IPS-15b (cell line): ENCODE results near the gene TNIK.
"Not testable (repeated sequence)": the region's sequence is repeated elsewhere in the genome, so short reads cannot be mapped to it uniquely, and the experiment has no call there.

Experiments
- H3K27me3 ChIP-seq: one replicate; pipeline ENCODE4 v1.6.1; 2013; ENCODE audit warnings: low read length; ENCODE audit not compliant: control insufficient read depth, insufficient read depth
- H3K36me3 ChIP-seq: one replicate; pipeline ENCODE4 v1.6.1; 2013; ENCODE audit warnings: low read length; ENCODE audit not compliant: control insufficient read depth, insufficient read depth
- H3K4me1 ChIP-seq: one replicate; pipeline ENCODE4 v1.6.1; 2013; ENCODE audit warnings: mild to moderate bottlenecking, low read length; ENCODE audit not compliant: control insufficient read depth, insufficient read depth
- H3K4me3 ChIP-seq: one replicate; pipeline ENCODE4 v1.5.1; 2013; ENCODE audit warnings: low read depth, low read length
- H3K9ac ChIP-seq: one replicate; pipeline ENCODE4 v1.6.1; 2013; ENCODE audit warnings: low read depth, mild to moderate bottlenecking, low read length
- H3K9me3 ChIP-seq: one replicate; pipeline ENCODE4 v1.6.1; 2013; ENCODE audit warnings: mild to moderate bottlenecking, low read length; ENCODE audit not compliant: control insufficient read depth, insufficient read depth

Gene TNIK

DNA sequence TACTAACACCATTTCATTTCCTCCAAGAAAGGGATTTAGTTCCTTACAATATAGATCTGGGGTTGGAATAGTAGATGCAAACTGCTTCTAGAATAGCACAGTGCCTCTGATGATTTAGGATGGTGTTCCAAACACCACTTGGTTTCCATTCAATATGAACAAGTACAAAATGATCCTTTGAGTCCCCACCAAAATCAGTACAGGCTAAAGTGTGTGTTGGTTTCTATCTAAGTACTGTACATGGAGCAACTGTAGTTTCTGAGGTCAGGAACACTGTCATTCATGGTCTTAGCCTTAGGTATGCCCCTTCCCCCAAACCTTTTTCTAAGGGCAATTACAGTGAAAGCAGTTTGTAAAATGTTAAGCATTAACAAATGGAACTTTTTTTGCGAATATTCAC, 162.3 kb downstream of the TNIK start:
- no peak overlapping the region for H3K9ac ChIP-seq
- no peaks in the 10 kb centered on the region for H3K36me3 ChIP-seq
- H3K9me3 ChIP-seq = no peaks in the 10 kb centered on the region
- no peaks in the 10 kb centered on the region for H3K27me3 ChIP-seq
- H3K4me1 ChIP-seq = no peaks in the 10 kb centered on the region
- no peak overlapping the region for H3K4me3 ChIP-seq

DNA sequence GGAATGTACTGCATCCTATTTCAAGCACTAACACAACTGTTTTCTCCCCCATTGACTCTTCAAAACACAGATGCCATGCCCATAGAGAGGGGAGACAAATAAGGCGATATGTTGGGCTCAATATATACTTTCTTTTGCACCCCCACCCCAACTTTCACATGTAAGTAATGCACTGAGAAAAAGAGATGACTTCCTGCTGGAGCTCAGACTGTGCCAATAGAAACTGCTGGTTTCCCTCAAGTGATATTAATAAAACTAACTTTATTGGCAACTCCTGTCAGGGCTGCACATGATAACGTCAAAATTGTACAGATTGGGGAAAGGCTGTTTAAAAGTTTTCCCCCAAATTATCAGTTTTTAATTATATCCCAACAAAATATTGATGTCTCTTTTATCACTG, 163.0 kb downstream of the TNIK start:
- no peaks in the 10 kb centered on the region for H3K36me3 ChIP-seq
- H3K4me3 ChIP-seq = no peak overlapping the region
- no peaks in the 10 kb centered on the region for H3K4me1 ChIP-seq
- H3K9me3 ChIP-seq = no peaks in the 10 kb centered on the region
- H3K9ac ChIP-seq = no peak overlapping the region
- H3K27me3 ChIP-seq = no peaks in the 10 kb centered on the region

DNA sequence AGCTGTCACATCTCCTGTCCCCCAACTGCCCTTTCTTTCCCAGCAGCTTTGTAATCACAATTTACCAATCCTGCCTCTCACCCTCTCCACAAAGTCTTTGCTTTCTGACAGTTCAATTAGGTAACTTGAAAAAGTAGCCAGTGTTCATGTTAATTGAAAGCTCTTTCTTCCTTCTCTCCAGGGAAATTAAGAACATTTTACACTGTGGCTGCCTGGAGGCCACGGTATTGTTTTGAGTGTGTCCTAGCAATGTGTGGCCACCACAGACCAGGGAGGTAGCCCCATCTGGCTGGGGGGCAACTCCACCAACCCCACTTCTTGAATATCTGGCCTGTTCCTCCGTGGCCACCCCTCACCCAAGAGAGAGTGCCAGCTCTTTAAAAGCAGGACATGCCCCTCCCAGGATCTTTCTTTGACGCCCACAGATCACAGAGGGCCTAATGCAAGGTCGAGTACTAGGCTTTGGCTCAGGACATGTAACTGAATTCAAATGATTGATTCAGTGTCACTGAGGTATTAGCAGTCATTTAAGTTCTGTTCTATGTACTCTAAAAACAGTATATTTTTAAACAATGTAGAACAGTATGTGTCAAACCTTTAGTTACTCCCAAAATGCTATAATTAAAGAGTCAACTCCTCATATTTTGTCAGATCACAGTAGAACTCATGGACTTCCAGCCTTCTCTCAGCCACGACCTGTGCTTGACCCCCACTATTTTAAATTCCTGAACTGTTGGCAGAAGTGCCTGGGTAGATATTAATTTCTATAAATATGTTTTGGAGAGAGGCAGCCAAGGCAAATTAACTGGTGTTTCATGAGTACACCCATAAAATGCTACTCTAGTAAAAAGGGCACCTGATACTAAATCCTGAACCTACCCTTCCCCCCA, 164.5 kb downstream of the TNIK start:
- Histone ChIP-seq H3K9ac (no peak overlapping the region), H3K4me1 (no peaks in the 10 kb centered on the region), H3K27me3 (no peaks in the 10 kb centered on the region), H3K9me3 (no peaks in the 10 kb centered on the region), H3K4me3 (no peak overlapping the region), H3K36me3 (no peaks in the 10 kb centered on the region)

DNA sequence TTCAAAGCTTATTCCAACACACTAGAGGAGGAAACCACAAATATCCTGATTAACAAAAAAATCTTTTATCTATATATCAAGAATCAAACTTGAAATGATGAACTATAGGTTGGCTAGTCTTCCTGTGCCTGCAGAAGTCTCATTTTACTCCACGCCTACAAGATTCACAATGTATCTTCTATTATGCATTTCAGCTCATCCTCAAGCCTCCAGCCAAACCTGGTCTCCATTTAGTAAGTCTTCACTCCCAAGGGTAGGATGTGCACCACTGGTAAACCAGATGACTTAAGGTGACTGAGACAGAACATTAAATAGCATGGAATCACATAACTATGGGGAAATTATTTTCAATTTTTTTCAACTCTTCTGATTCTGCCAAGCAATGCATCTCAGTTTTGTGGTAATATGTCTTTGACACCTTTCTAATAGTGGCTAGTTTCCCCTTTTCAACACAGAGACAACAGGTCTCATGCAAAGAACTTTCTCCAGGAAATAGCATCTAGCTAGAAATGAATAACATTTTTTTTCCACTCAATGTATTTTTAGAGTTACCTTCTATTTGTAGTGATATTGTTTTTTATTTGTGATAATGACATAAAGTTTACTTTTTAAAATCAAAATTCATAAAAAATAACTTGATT, 166.9 kb downstream of the TNIK start:
- Histone ChIP-seq H3K36me3 (no peaks in the 10 kb centered on the region), H3K4me3 (no peak overlapping the region), H3K4me1 (no peaks in the 10 kb centered on the region), H3K27me3 (no peaks in the 10 kb centered on the region), H3K9ac (no peak overlapping the region), H3K9me3 (no peaks in the 10 kb centered on the region)

DNA sequence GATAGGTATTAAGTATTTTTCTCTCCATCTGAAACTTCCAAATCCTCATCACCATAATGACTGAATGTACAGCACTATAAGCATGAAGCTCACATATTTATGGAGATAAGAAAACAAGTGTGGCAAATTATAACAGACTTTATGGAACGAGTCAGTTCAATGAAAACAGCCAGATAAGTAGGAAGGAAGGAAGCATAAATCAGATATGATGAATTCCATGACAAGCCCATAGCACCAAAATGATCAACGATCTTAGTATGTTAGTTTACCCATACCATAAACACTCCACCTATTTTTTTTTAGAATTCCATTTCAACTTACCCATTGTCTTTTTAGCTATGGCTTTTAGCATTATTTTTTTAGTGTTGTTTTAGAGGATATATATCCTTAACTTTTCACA, 169.5 kb downstream of the TNIK start:
- no peak overlapping the region for H3K4me3 ChIP-seq
- H3K9ac ChIP-seq = no peak overlapping the region
- H3K4me1 ChIP-seq = no peaks in the 10 kb centered on the region
- no peaks in the 10 kb centered on the region for H3K27me3 ChIP-seq
- H3K36me3 ChIP-seq = no peaks in the 10 kb centered on the region
- H3K9me3 ChIP-seq = no peaks in the 10 kb centered on the region

DNA sequence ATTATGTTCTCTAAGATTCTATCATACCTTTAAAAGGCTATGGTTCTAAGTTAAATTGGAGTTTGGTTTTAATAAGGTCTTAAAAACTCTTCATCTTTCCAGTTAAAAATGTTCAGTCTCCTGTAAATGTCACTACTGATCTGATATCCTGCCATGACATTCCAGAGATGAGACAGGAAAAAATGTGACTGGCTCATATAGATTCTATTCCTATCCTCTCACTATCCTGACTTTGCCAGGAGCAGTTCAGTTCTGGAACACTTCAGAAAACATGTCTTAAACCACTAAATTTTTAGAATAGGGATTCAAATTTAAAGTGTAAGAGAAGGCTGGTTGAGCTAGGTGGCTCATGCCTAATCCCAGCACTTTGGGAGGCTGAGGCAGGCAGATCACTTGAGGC, 170.9 kb downstream of the TNIK start:
- Histone ChIP-seq H3K9me3 (no peaks in the 10 kb centered on the region), H3K36me3 (no peaks in the 10 kb centered on the region), H3K9ac (no peak overlapping the region), H3K4me3 (no peak overlapping the region), H3K27me3 (no peaks in the 10 kb centered on the region), H3K4me1 (no peaks in the 10 kb centered on the region)

DNA sequence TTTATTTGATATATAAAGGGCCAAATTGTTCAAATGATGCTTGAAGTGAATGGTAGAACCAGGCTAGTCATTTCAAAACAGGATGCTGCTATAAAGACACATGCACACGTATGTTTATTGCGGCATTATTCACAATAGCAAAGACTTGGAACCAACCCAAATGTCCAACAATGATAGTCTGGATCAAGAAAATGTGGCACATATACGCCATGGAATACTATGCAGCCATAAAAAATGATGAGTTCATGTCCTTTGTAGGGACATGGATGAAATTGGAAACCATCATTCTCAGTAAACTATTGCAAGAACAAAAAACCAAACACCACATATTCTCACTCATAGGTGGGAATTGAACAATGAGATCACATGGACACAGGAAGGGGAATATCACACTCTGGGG, 172.4 kb downstream of the TNIK start:
- not testable (repeated sequence) for H3K4me3 ChIP-seq, H3K4me1 ChIP-seq, H3K9ac ChIP-seq, H3K9me3 ChIP-seq, H3K27me3 ChIP-seq, H3K36me3 ChIP-seq

DNA sequence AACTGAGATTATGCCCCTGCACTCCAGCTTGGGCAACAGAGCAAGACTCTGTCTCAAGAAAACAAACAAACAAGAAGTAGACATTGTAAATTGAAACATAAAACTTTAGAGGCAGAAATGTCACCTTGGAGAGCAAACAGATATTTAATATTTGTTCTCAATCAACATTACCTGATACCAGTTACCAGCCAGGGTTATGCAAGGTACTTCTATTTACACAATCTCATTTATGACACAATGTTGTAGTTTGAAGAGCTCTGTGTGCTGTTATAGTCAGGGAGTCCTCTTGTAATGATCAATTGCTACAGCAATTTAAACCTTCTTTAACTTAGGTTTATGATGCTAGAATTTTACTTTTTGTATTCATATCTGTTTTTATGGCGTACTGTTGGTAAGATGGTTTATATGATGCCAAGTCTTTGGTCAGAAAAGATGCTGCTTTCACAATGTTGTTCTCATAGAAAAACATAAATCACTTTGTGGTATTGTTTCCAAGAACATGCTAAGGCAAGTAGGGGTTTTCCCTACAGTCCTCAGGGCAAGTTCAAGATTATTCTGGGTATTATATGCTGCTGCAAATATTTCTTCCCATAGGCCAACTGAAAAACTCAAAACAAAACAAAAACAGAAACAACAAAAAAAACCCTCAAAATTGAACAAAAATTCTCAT, 173.5 kb downstream of the TNIK start:
- Histone ChIP-seq H3K4me3 (no peak overlapping the region), H3K4me1 (no peaks in the 10 kb centered on the region), H3K36me3 (no peaks in the 10 kb centered on the region), H3K9me3 (no peaks in the 10 kb centered on the region), H3K27me3 (no peaks in the 10 kb centered on the region), H3K9ac (no peak overlapping the region)

DNA sequence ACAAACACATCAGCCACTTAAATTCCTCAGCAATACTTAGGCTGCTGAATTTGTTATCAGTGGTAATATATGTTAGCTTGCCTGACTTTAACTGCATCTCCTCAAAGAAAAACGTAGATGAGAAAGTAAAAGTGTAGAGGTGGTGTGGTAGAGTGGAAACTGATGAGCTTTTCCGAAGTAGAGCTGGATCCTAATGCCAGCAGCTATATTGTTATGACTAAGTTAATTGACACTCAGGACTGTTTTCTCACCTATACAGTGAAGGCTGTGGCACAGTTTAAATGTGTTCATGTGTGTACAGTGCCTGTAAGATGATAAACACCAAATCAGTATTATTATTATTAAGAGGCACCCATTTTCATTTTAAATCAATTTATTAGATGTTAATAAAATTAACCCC, 174.9 kb downstream of the TNIK start:
- H3K4me3 ChIP-seq = no peak overlapping the region
- no peak overlapping the region for H3K9ac ChIP-seq
- no peaks in the 10 kb centered on the region for H3K9me3 ChIP-seq
- H3K36me3 ChIP-seq = no peaks in the 10 kb centered on the region
- no peaks in the 10 kb centered on the region for H3K27me3 ChIP-seq
- no peaks in the 10 kb centered on the region for H3K4me1 ChIP-seq

DNA sequence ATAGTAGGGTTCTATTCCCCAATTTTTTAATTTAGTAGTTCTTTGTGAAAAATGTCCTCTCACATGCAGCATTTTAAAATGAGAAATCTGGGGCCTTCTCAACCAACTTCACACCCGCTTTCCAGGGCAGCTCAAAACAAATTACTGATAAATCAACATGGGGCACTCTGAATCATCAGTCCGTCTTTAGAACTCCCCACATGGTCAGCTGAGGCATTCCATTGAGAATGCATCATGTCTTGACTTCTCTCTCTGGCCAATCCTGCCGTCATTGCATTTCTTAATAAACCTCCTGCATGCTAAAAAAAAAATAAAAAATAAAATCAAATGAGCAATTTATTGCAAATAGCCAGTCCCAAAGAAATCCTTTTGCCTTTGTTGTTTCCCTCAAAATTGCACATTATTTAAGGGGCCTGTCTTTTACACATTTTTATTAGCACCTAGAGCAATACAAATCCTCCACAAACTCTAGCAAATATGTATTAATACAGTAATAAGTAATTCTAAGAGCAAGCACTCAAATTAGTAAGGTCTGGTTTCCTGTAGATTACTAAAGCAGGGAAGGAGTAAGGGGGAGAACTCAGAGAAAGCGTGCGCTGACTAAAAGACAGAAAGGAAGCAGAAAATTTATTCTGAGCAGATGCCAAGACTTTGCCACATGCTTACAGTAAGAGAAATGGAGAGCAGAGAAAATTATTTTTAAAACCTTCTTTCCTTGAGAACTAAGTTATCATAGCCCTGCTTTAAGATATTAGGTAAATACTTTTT, 175.7 kb downstream of the TNIK start:
- no peak overlapping the region for H3K9ac ChIP-seq
- no peak overlapping the region for H3K4me3 ChIP-seq
- H3K36me3 ChIP-seq = no peaks in the 10 kb centered on the region
- no peaks in the 10 kb centered on the region for H3K9me3 ChIP-seq
- H3K27me3 ChIP-seq = no peaks in the 10 kb centered on the region
- no peaks in the 10 kb centered on the region for H3K4me1 ChIP-seq

DNA sequence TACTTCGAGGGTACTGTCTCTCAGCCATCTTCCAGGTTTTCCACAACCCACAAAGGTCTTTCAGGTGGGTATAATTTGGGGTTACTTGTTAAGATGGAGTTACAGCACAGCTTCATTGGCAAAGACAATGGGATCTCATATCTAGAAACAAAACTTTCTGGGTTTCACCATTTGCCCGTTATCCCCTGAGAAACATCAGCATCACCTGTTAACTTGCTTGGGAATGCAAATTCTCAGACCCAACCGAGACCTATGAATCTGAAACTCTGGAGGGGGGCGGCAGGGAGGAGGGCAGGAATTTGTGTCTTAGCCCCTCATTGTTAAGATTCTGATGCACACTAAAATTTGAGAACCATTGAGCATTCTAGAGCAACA, 176.4 kb downstream of the TNIK start:
- H3K4me1 ChIP-seq = no peaks in the 10 kb centered on the region
- H3K36me3 ChIP-seq = no peaks in the 10 kb centered on the region
- H3K27me3 ChIP-seq = no peaks in the 10 kb centered on the region
- H3K4me3 ChIP-seq = no peak overlapping the region
- no peaks in the 10 kb centered on the region for H3K9me3 ChIP-seq
- H3K9ac ChIP-seq = no peak overlapping the region
